ENCODE results near the gene LYPLAL1.

The LYPLAL1 gene

DNA sequence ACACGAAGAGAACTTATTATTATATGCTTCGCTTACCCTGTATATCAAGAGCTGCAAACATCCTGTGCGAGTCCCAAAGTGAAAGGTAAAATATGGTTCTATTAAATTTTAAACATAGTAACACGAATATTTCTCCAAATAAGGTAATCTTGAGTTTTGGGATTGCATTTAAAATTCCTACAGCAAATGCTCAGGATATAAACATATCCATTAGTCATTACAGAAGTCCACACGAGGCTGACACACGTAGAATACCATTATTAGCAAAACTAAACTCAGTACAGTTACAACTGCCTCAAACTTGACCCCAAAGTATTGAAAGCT lies 282 bp upstream of the LYPLAL1 start:
- peak overlapping the region in 1 of 2 donors; percentile 75 for H3K4me3 ChIP-seq (replicated peaks in 1 of 2; ENCODE audit: low read depth in 2 of 2, low read length in 2 of 2)
- no peak for DNase-seq (ENCODE audit: low read depth in 2 of 2)
- TF ChIP-seq, protein P1, sequence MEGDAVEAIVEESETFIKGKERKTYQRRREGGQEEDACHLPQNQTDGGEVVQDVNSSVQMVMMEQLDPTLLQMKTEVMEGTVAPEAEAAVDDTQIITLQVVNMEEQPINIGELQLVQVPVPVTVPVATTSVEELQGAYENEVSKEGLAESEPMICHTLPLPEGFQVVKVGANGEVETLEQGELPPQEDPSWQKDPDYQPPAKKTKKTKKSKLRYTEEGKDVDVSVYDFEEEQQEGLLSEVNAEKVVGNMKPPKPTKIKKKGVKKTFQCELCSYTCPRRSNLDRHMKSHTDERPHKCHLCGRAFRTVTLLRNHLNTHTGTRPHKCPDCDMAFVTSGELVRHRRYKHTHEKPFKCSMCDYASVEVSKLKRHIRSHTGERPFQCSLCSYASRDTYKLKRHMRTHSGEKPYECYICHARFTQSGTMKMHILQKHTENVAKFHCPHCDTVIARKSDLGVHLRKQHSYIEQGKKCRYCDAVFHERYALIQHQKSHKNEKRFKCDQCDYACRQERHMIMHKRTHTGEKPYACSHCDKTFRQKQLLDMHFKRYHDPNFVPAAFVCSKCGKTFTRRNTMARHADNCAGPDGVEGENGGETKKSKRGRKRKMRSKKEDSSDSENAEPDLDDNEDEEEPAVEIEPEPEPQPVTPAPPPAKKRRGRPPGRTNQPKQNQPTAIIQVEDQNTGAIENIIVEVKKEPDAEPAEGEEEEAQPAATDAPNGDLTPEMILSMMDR (IDR thresholded peaks at IDR 0.05; ENCODE audit: low read depth, low read length), result no peak

DNA sequence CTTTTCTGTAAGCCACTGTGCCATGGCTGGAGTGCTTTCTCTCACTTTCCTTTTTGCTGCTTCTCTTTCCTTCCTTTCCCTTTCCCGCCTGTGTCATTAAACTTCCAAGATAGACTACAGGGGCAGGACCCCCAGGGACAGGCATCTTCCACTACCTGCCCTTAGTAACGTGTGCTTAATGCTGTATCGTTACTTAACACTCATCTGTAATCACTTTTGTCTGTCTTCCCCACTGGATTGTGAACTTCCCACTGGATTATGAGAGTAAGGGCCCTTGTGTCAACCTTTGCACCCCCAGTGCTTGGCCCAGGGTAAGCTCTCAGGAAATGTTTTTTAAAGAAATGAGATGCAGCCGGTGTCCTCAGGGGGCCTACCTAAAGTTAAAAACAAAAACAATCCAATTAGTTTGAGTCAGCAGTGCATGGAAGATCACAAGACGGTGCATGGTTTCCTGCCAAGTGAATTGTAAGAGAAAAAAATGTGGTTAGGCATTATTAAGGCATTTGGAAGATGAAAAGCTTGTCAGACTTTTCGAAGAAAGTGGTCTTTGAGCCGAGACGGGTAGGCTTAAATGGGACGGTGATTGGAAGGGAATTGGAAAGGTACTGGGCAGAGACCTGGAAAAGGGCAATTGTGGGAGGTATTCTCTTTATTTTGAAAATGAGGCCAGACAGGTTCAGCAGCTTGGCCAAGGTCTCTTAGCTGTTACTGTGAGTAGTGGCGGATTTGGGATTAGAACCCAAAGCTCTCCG lies 958 bp downstream of the LYPLAL1 start:
- DNase-seq (ENCODE audit: low read depth in 2 of 2), result peak; percentile 92 to 95
- TF ChIP-seq, protein P1 (IDR thresholded peaks at IDR 0.05; ENCODE audit: low read depth, low read length), result no peak
- H3K4me3 ChIP-seq (replicated peaks in 1 of 2; ENCODE audit: low read depth in 2 of 2, low read length in 2 of 2), result peak overlapping the region; percentile 75 to 86

DNA sequence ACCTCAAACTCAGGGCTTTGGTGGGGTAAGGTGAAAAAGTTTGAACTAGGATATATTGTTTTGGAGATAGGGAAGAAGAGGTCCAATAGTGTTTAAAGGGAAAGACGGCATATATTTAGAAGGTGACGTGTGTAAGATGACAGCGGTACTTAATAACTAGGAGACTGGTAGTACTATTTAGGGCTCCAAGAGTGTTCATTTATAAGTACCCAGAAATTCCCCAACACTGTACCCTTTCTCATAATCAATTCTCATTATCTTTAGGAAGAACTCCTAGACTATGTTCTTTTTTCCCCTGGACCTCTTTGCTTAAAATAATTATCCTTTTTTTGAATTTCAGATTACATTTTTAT lies 1.5 kb downstream of the LYPLAL1 start:
- TF ChIP-seq, protein P1 (IDR thresholded peaks at IDR 0.05; ENCODE audit: low read depth, low read length), result no peak

DNA sequence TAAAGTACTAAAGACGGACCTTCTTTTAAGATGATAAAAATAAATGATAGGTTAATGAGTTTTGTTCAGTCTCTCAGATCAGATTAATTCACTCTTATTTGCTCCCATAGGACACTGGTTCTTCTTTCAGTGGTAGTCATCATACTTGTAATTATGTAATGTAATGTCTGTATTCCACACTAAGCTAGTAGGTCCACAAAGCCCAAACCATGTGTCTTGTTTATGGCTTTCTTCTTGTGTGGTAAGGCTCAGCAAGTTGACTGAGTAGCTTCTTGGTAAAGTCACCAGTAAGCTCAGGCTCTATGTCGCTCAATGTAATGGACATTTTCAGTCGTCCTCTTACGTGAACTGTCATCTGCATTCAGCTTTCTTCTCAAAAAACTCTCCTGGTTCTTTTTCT lies 2.5 kb downstream of the LYPLAL1 start:
- TF ChIP-seq, protein P1 (IDR thresholded peaks at IDR 0.05; ENCODE audit: low read depth, low read length), result no peak
- no peak for DNase-seq (ENCODE audit: low read depth in 2 of 2)
- no peak overlapping the region for H3K4me3 ChIP-seq (replicated peaks in 1 of 2; ENCODE audit: low read depth in 2 of 2, low read length in 2 of 2)

More for the DNA sequence above, 1.5 kb downstream of the LYPLAL1 start:
- DNase-seq (ENCODE audit: low read depth in 2 of 2), result no peak
- H3K4me3 ChIP-seq (replicated peaks in 1 of 2; ENCODE audit: low read depth in 2 of 2, low read length in 2 of 2), result peak overlapping the region; percentile 75 to 86

DNA sequence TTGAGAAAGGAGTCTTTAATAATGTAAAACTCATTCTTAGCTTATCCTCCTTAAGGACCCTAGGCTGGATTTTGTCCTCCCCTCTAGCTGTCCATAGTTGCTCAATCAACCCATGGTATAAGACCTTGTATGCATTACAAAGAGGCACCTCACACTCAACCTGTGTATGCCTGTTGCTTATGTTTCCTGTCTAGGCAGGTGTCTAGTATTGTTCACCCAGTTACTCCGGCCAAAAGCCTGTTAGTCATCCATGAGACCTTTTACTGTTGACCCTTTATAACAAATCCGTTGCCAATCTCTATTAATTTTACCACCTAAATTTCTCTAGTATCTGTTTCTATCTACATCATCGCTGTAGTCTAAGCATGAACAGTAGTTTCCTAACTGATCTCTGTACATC lies 3.7 kb downstream of the LYPLAL1 start:
- DNase-seq (ENCODE audit: low read depth in 2 of 2), result no peak
- H3K4me3 ChIP-seq (replicated peaks in 1 of 2; ENCODE audit: low read depth in 2 of 2, low read length in 2 of 2), result no peak overlapping the region
- TF ChIP-seq, protein P1 (IDR thresholded peaks at IDR 0.05; ENCODE audit: low read depth, low read length), result no peak

DNA sequence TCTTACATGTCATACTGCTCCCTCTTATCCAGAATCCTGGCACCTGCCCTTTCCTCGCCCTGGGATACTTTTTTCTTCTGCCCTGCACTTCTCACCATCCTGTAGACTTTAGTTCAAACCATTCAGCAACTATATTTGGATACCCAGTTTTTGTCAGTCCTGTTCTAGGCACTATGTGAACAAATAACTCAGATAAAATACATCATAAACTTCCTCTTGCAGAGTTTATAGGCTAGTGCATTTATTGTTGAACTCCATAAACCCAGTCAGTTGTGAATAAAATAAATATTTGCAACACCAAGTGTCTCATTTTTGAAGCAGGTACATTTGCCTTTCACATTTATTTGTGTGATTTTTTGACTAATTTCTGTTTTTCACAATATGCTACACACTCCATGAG lies 4.3 kb downstream of the LYPLAL1 start:
- H3K4me3 ChIP-seq (replicated peaks in 1 of 2; ENCODE audit: low read depth in 2 of 2, low read length in 2 of 2), result no peak overlapping the region
- TF ChIP-seq, protein P1 (IDR thresholded peaks at IDR 0.05; ENCODE audit: low read depth, low read length), result no peak
- DNase-seq (ENCODE audit: low read depth in 2 of 2), result no peak

DNA sequence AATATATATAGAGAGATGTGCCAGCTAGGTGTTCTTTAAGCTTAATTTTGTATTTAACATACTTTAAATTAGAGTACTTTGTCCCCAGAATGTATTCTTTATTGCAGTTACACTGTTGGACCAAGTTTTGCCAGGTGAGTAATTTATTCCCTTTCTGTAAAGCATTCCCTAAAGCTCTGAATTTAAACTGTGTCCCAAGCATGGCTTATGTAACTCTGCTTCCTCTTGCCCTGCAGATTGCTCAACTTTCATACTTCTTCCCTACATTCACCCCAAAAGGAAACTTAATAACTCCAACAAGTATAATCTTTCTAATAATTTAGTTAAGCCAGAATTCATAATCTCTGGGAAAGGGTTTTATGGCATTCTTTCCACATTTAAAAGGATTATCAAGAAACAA lies 5.6 kb downstream of the LYPLAL1 start:
- TF ChIP-seq, protein P1 (IDR thresholded peaks at IDR 0.05; ENCODE audit: low read depth, low read length), result no peak
- DNase-seq (ENCODE audit: low read depth in 2 of 2), result peak; percentile 59 to 74
- H3K4me3 ChIP-seq (replicated peaks in 1 of 2; ENCODE audit: low read depth in 2 of 2, low read length in 2 of 2), result no peak overlapping the region
